HFF-Myc (cell line): ENCODE measurements around the gene PHTF2.
"Not testable (repeated sequence)": the region's sequence is repeated elsewhere in the genome, so short reads cannot be mapped to it uniquely, and the experiment has no call there.

ENCODE experiments used
- DNase-seq: peaks from one replicate; pipeline ENCODE4 v3.0.0-alpha.2; 2011; ENCODE audit warnings: low read depth; ENCODE audit errors: extremely low read depth
- H3K4me3 ChIP-seq: replicated peaks from 2 replicates; pipeline ENCODE4 v1.5.1; 2011; ENCODE audit warnings: low read depth, mild to moderate bottlenecking, control low read depth, low read length
- TF ChIP-seq, protein P1 (sequence below): IDR thresholded peaks from 2 replicates; pipeline ENCODE4 v1.5.1; 2012; ENCODE audit warnings: mild to moderate bottlenecking, low read depth, low read length, control low read depth; ENCODE audit errors: missing control alignments

The PHTF2 gene

DNA sequence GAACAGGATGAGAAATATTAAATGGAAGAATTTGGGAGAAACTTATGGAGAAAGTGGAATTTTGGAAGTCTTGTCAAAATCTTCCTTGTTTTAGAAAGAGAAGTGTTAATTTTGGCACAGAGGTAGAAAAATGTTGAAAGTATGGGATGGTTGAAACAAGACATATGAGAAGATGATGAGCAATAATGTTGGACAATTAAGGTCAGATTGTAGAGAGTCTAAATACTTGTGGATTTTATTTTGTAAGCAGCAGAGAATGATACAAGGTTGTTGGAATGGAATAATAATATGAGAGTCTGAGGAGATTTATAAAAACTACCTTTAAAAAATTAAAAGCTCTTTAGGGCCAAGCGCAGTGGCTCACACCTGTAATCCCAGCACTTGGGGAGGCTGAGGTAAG, 34.6 kb downstream of the PHTF2 start:
- TF ChIP-seq, protein P1, sequence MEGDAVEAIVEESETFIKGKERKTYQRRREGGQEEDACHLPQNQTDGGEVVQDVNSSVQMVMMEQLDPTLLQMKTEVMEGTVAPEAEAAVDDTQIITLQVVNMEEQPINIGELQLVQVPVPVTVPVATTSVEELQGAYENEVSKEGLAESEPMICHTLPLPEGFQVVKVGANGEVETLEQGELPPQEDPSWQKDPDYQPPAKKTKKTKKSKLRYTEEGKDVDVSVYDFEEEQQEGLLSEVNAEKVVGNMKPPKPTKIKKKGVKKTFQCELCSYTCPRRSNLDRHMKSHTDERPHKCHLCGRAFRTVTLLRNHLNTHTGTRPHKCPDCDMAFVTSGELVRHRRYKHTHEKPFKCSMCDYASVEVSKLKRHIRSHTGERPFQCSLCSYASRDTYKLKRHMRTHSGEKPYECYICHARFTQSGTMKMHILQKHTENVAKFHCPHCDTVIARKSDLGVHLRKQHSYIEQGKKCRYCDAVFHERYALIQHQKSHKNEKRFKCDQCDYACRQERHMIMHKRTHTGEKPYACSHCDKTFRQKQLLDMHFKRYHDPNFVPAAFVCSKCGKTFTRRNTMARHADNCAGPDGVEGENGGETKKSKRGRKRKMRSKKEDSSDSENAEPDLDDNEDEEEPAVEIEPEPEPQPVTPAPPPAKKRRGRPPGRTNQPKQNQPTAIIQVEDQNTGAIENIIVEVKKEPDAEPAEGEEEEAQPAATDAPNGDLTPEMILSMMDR = no peak
- H3K4me3 ChIP-seq = no peak overlapping the region
- DNase-seq = no peak

DNA sequence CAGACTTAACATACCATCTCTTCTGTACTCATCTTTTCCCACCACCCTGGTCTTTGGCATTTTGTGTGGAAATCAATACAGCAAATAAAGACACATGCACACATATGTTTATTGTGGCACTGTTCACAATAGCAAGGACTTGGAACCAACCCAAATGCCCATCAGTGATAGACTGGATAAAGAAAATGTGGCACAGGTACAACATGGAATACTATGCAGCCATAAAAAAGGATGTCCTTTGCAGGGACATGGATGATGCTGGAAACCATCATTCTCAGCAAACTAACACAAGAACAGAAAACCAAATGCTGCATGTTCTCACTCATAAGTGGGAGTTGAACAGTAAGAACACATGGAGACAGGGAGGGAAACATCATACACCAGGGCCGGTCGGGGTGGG, 37.9 kb downstream of the PHTF2 start:
- H3K4me3 ChIP-seq, DNase-seq: not testable (repeated sequence)

DNA sequence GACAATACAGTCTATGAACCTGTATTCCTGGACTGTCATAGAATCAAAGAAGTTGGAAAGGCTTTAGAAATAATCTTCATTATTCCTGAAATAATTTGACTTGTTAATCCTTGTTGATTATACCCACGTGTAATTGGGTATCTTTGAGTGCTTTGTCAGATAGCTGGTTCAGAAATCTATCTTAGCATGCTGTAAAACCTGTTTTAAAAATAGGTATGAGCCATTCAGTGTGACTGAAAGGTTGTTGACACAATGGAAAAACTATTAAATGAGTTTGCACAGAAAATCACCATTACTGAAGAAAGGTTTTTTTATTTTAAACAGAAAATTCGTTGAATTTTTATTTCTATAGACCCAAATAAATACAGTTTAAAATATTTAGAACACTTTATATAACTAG, 38.7 kb downstream of the PHTF2 start:
- DNase-seq = no peak
- H3K4me3 ChIP-seq = no peak overlapping the region
- TF ChIP-seq, protein P1 = no peak

DNA sequence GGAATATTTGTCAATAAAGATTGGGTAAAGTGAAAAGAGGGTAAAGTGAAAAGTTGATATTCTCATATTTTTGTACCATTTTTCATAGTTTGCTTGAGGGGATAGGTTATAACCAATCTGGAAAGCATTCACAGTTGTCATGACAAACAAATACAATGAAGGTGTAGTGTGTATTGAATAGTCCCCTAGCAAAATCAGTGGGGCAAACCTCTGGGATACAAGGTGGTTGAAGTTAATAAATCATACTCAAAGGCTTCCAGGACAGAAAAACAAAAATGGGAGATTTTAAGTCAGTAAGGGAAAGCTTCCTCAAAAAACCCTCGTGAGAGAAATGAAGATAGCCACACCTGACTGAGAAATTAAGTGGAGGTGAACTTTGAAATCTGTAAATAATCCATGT, 39.4 kb downstream of the PHTF2 start:
- TF ChIP-seq, protein P1 = no peak
- no peak for DNase-seq
- no peak overlapping the region for H3K4me3 ChIP-seq

DNA sequence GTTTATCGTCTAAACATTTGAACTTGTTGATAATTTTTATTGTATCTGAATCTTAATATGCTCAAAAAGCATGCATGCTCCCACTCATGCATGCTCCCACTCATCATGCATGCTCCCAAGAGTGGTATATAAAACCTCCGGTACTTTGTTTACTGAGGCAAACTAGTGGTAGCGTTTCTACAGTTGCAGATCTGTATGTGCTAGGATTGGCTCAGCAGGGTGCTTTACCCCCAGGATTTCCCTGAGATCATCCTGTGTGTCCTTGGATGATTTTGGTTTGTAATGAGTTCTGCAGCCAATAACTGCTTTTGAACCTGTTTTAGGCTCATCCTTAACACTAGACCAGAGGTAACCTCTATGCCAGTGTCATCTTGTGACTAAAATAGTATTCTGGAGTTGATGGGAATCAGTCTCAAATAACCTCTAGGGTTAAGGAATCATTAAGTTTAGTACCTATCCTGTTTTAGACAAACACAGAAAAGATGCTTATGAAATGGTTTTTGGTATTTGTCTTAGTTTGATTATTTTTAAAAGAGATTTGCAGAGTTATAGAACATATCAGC, 40.4 kb downstream of the PHTF2 start:
- TF ChIP-seq, protein P1 = no peak
- DNase-seq = no peak
- H3K4me3 ChIP-seq = no peak overlapping the region

DNA sequence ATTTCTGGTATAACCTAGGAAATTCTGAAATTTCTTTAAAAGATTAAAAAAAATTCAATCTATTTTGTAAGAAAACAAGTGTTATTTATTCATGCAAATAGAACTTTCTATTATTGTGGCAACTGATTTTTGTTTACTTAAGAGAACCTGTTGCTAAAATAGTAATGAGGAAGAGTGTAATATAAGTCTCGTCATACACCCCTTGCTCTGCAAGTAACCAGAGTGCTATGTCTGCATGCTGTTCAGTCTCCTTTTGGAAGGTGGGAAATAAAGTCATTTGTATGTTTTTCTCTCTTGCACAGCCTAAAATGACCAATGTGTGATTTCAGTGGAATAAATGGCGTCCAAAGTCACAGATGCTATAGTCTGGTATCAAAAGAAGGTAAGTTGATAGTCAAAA, 41.3 kb downstream of the PHTF2 start:
- H3K4me3 ChIP-seq = no peak overlapping the region
- DNase-seq = no peak
- TF ChIP-seq, protein P1 = no peak

DNA sequence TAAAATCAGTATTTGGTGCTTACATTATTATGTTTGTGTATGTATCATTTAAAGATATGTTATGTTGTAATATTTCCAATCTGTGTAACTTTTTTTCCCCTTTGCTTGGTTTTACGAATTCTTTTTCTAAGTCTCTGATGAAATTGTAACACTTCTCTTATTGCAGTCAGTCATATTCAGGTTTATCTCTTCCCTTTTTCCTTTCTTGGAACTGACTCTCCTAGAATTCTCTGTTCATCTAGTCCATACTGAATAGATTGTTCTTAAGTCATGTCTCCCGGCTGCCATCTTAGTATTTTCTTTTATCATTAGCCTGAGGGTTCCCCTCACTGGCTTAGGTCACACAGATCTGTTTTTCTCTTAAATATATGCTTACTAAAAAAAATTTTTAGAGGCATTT, 44.6 kb downstream of the PHTF2 start:
- no peak for DNase-seq
- no peak overlapping the region for H3K4me3 ChIP-seq
- TF ChIP-seq, protein P1 = no peak
